Measurements from ENCODE around the gene KLRC2. TPM values are rescaled to one million over a fixed set of nuclear protein-coding genes. Genes with fewer than 3 reads are reported as not detected.
"Not testable (repeated sequence)": the region's sequence is repeated elsewhere in the genome, so short reads cannot be mapped to it uniquely, and the experiment has no call there.

KLRC2 gene
- polyA plus RNA-seq, 3 donors = not detected

- 94% methylated on average over 3 of the region's 8 CpGs for WGBS (ENCODE audit: insufficient coverage)
- not testable (repeated sequence) for H3K27me3 Mint-ChIP-seq (ENCODE audit: low read depth in 3 of 3); H3K36me3 Mint-ChIP-seq
Measured at GRCh38 chr12:10441144-10441543, 5.3 kb upstream of the KLRC2 start.

DNA sequence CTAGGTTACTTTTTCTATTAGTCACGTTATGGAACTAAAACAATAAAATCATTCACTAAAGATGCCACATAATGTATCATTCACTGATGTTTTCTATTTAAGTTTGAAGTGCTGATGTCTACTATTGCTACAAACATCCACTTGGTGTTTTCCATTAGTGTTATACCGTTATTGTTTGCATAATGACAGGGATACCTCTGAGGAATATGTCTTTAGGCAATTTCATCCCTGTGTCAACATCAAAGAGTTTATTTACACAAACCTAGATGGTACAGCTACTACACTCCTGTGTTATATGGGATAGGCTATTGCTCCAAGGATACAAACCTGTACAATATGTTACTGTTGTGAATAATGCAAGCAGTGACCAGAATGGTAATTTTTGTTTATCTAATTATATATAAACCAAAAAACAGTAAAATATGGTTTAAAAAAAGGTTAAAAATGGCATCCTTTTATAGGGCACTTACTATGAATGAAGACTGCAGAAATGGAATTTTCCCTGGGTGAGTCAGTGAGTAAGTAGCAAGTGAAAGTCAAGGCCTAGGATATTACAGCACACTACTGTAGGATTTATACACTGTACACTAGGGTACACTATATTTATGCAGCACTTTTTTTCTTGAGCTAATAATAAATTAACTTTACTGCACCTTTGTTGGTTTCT is 3.9 kb upstream of the KLRC2 start:
- H3K27me3 ChIP-seq (ENCODE audit: control insufficient read depth in 2 of 2, insufficient read depth in 2 of 2, low read length in 2 of 2); H3K4me3 ChIP-seq (replicated peaks in 1 of 3; ENCODE audit: low read depth in 2 of 3, low read length in 3 of 3); H3K27me3 Mint-ChIP-seq (ENCODE audit: low read depth in 3 of 3); H3K27ac Mint-ChIP-seq; H3K36me3 ChIP-seq (replicated peaks in 1 of 2; ENCODE audit: control insufficient read depth in 1 of 2, insufficient read depth in 2 of 2, low read length in 2 of 2); H3K4me2 ChIP-seq (replicated peaks; ENCODE audit: extremely low read depth, low read length, poor library complexity, severe bottlenecking); H3K9me3 Mint-ChIP-seq; H3K27ac ChIP-seq (ENCODE audit: low read depth in 1 of 2, low read length in 2 of 2); DNase-seq; H4K20me1 ChIP-seq (ENCODE audit: insufficient read depth, low read length); H3K9me3 ChIP-seq (replicated peaks in 1 of 2; ENCODE audit: control insufficient read depth in 1 of 2, insufficient read depth in 1 of 2, low read length in 2 of 2); H3K4me1 Mint-ChIP-seq; H3K79me2 ChIP-seq (ENCODE audit: insufficient read depth, low read length); H2AFZ ChIP-seq (ENCODE audit: insufficient read depth, low read depth, low read length, poor library complexity, severe bottlenecking); intact Hi-C loops (cut with micrococcal nuclease); H3K4me3 Mint-ChIP-seq; H3K4me1 ChIP-seq (ENCODE audit: control insufficient read depth in 1 of 2, insufficient read depth in 2 of 2, low read length in 2 of 2); H3K9ac ChIP-seq (ENCODE audit: insufficient read depth, low read length, poor library complexity, severe bottlenecking); H3K36me3 Mint-ChIP-seq: not testable (repeated sequence)
- WGBS (ENCODE audit: insufficient coverage) = no CpG with 5 or more reads among the region's 2 CpGs

More at GRCh38 chr12:10441144-10441543, 5.3 kb upstream of the KLRC2 start:
- H3K27ac ChIP-seq (ENCODE audit: low read depth in 1 of 2, low read length in 2 of 2); H3K4me3 Mint-ChIP-seq; H3K27ac Mint-ChIP-seq; H3K4me3 ChIP-seq (replicated peaks in 1 of 3; ENCODE audit: low read depth in 2 of 3, low read length in 3 of 3); H3K4me1 ChIP-seq (ENCODE audit: control insufficient read depth in 1 of 2, insufficient read depth in 2 of 2, low read length in 2 of 2); H3K27me3 ChIP-seq (ENCODE audit: control insufficient read depth in 2 of 2, insufficient read depth in 2 of 2, low read length in 2 of 2); H3K4me1 Mint-ChIP-seq; DNase-seq; H3K9me3 ChIP-seq (replicated peaks in 1 of 2; ENCODE audit: control insufficient read depth in 1 of 2, insufficient read depth in 1 of 2, low read length in 2 of 2); H3K4me2 ChIP-seq (replicated peaks; ENCODE audit: extremely low read depth, low read length, poor library complexity, severe bottlenecking); intact Hi-C loops (cut with micrococcal nuclease); H3K79me2 ChIP-seq (ENCODE audit: insufficient read depth, low read length); H2AFZ ChIP-seq (ENCODE audit: insufficient read depth, low read depth, low read length, poor library complexity, severe bottlenecking); H3K9me3 Mint-ChIP-seq; H4K20me1 ChIP-seq (ENCODE audit: insufficient read depth, low read length); H3K9ac ChIP-seq (ENCODE audit: insufficient read depth, low read length, poor library complexity, severe bottlenecking); H3K36me3 ChIP-seq (replicated peaks in 1 of 2; ENCODE audit: control insufficient read depth in 1 of 2, insufficient read depth in 2 of 2, low read length in 2 of 2): not testable (repeated sequence)

- H3K27me3 ChIP-seq (ENCODE audit: control insufficient read depth in 2 of 2, insufficient read depth in 2 of 2, low read length in 2 of 2); H3K4me3 Mint-ChIP-seq; H3K36me3 ChIP-seq (replicated peaks in 1 of 2; ENCODE audit: control insufficient read depth in 1 of 2, insufficient read depth in 2 of 2, low read length in 2 of 2); H2AFZ ChIP-seq (ENCODE audit: insufficient read depth, low read depth, low read length, poor library complexity, severe bottlenecking); H3K27ac ChIP-seq (ENCODE audit: low read depth in 1 of 2, low read length in 2 of 2); H3K79me2 ChIP-seq (ENCODE audit: insufficient read depth, low read length); H3K9me3 ChIP-seq (replicated peaks in 1 of 2; ENCODE audit: control insufficient read depth in 1 of 2, insufficient read depth in 1 of 2, low read length in 2 of 2); H3K27me3 Mint-ChIP-seq (ENCODE audit: low read depth in 3 of 3); H3K9me3 Mint-ChIP-seq; H3K9ac ChIP-seq (ENCODE audit: insufficient read depth, low read length, poor library complexity, severe bottlenecking); H3K4me3 ChIP-seq (replicated peaks in 1 of 3; ENCODE audit: low read depth in 2 of 3, low read length in 3 of 3); H3K36me3 Mint-ChIP-seq; H3K4me1 Mint-ChIP-seq; H3K4me1 ChIP-seq (ENCODE audit: control insufficient read depth in 1 of 2, insufficient read depth in 2 of 2, low read length in 2 of 2); intact Hi-C loops (cut with micrococcal nuclease); H4K20me1 ChIP-seq (ENCODE audit: insufficient read depth, low read length); H3K4me2 ChIP-seq (replicated peaks; ENCODE audit: extremely low read depth, low read length, poor library complexity, severe bottlenecking); H3K27ac Mint-ChIP-seq; DNase-seq: not testable (repeated sequence)
- no CpG with 5 or more reads among the region's 2 CpGs for WGBS (ENCODE audit: insufficient coverage)
Measured at GRCh38 chr12:10437601-10438000, 1.8 kb upstream of the KLRC2 start.

DNA sequence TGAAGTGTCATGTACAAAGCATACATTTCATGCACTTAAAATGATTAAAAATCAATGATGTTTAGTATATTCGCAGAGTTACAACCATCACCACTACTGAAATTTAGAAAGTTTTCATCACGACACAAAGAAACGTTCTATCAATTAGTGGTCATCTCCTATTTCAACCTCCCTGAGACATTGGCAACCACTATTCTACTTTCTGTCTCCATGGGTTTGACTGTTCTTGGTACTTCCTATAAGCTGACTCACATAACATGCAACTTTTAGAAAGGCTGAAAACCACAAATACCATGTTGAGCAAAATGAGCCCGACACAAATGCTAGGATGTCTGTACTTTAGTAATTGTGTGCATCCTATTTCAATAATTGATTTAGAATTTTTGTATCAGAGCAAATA is 5.2 kb downstream of the KLRC2 start:
- intact Hi-C loops (cut with micrococcal nuclease); H3K27ac Mint-ChIP-seq; H2AFZ ChIP-seq (ENCODE audit: insufficient read depth, low read depth, low read length, poor library complexity, severe bottlenecking); H3K79me2 ChIP-seq (ENCODE audit: insufficient read depth, low read length); H3K4me1 ChIP-seq (ENCODE audit: control insufficient read depth in 1 of 2, insufficient read depth in 2 of 2, low read length in 2 of 2); H3K36me3 ChIP-seq (replicated peaks in 1 of 2; ENCODE audit: control insufficient read depth in 1 of 2, insufficient read depth in 2 of 2, low read length in 2 of 2); H3K9me3 Mint-ChIP-seq; H3K27me3 Mint-ChIP-seq (ENCODE audit: low read depth in 3 of 3); H3K4me2 ChIP-seq (replicated peaks; ENCODE audit: extremely low read depth, low read length, poor library complexity, severe bottlenecking); H3K9me3 ChIP-seq (replicated peaks in 1 of 2; ENCODE audit: control insufficient read depth in 1 of 2, insufficient read depth in 1 of 2, low read length in 2 of 2); H3K9ac ChIP-seq (ENCODE audit: insufficient read depth, low read length, poor library complexity, severe bottlenecking); DNase-seq; H3K27ac ChIP-seq (ENCODE audit: low read depth in 1 of 2, low read length in 2 of 2); H3K36me3 Mint-ChIP-seq; H4K20me1 ChIP-seq (ENCODE audit: insufficient read depth, low read length); H3K27me3 ChIP-seq (ENCODE audit: control insufficient read depth in 2 of 2, insufficient read depth in 2 of 2, low read length in 2 of 2); H3K4me1 Mint-ChIP-seq; H3K4me3 Mint-ChIP-seq; H3K4me3 ChIP-seq (replicated peaks in 1 of 3; ENCODE audit: low read depth in 2 of 3, low read length in 3 of 3): not testable (repeated sequence)
- WGBS (ENCODE audit: insufficient coverage) = no CpG with 5 or more reads among the region's 4 CpGs
